Hepatic stellate cell (primary cell): ENCODE results near the gene DBN1.

Experiments
- DNase-seq: peaks from one replicate; pipeline ENCODE4 v3.0.0; 2011; ENCODE audit warnings: low spot score

Gene DBN1

GRCh38 chr5:177455661-177456590, 17.5 kb downstream of the DBN1 start:
- peak; percentile 98 for DNase-seq

- DNase-seq: peak; percentile 78
Observed at GRCh38 chr5:177455036-177455660, 18.3 kb downstream of the DBN1 start.

GRCh38 chr5:177454397-177455035, 18.9 kb downstream of the DBN1 start:
- peak; percentile 99 for DNase-seq

GRCh38 chr5:177453852-177454396, 19.5 kb downstream of the DBN1 start:
- no peak for DNase-seq

- DNase-seq: no peak
Observed at GRCh38 chr5:177452688-177453638, 20.5 kb downstream of the DBN1 start.

GRCh38 chr5:177450667-177451424, 22.6 kb downstream of the DBN1 start:
- no peak for DNase-seq

- no peak for DNase-seq
Observed at GRCh38 chr5:177449140-177450061, 24.0 kb downstream of the DBN1 start.

- DNase-seq: no peak
Observed at GRCh38 chr5:177448244-177448950, 25.0 kb downstream of the DBN1 start.

- DNase-seq: peak; percentile 72
Observed at GRCh38 chr5:177447611-177448243, 25.7 kb downstream of the DBN1 start.

- DNase-seq: peak; percentile 70
Observed at GRCh38 chr5:177447066-177447610, 26.3 kb downstream of the DBN1 start.

- peak; percentile 95 for DNase-seq
Observed at GRCh38 chr5:177446200-177447065, 27.0 kb downstream of the DBN1 start, which contains the start of gene PRR7. TSS of gene PRR7 (plus strand) at chr5:177446814. CDS start at chr5:177455068, 8,254 bp downstream.

GRCh38 chr5:177445917-177446199, 27.6 kb downstream of the DBN1 start:
- no peak for DNase-seq

GRCh38 chr5:177445052-177445916, 28.1 kb downstream of the DBN1 start:
- no peak for DNase-seq

- DNase-seq: no peak
Observed at GRCh38 chr5:177444106-177445051, 29.1 kb downstream of the DBN1 start.
